BLaER1 (cell line): Measurements from ENCODE around the gene GATAD2B.

ENCODE experiments used
- H3K27ac ChIP-seq: shearing (Covaris generic); formaldehyde crosslinking; 2 replicates; pipeline ENCODE4 v1.8.1; 2022
- H3K27me3 ChIP-seq: shearing (Covaris generic); formaldehyde crosslinking; 2 replicates; pipeline ENCODE4 v1.8.1; 2022
- H3K36me3 ChIP-seq: shearing (Covaris generic); formaldehyde crosslinking; 2 replicates; pipeline ENCODE4 v1.8.1; 2022
- H3K4me1 ChIP-seq: shearing (Covaris generic); formaldehyde crosslinking; 2 replicates; pipeline ENCODE4 v1.8.1; 2022
- H3K4me2 ChIP-seq: shearing (Covaris generic); formaldehyde crosslinking; 2 replicates; pipeline ENCODE4 v1.8.1; 2022
- H3K4me3 ChIP-seq: shearing (Covaris generic); formaldehyde crosslinking; 2 replicates; pipeline ENCODE4 v1.8.1; 2022
- H3K9ac ChIP-seq: shearing (Covaris generic); formaldehyde crosslinking; 2 replicates; pipeline ENCODE4 v1.8.1; 2022
- H3K9me3 ChIP-seq: shearing (Covaris generic); formaldehyde crosslinking; 2 replicates; pipeline ENCODE4 v1.8.1; 2022
- H4K20me1 ChIP-seq: shearing (Covaris generic); formaldehyde crosslinking; 2 replicates; pipeline ENCODE4 v1.8.1; 2022
- Cebpa-rat ChIP-seq: shearing (Covaris generic); IDR thresholded peaks from 2 replicates; pipeline ENCODE4 v1.8.1; 2022

Gene GATAD2B

DNA sequence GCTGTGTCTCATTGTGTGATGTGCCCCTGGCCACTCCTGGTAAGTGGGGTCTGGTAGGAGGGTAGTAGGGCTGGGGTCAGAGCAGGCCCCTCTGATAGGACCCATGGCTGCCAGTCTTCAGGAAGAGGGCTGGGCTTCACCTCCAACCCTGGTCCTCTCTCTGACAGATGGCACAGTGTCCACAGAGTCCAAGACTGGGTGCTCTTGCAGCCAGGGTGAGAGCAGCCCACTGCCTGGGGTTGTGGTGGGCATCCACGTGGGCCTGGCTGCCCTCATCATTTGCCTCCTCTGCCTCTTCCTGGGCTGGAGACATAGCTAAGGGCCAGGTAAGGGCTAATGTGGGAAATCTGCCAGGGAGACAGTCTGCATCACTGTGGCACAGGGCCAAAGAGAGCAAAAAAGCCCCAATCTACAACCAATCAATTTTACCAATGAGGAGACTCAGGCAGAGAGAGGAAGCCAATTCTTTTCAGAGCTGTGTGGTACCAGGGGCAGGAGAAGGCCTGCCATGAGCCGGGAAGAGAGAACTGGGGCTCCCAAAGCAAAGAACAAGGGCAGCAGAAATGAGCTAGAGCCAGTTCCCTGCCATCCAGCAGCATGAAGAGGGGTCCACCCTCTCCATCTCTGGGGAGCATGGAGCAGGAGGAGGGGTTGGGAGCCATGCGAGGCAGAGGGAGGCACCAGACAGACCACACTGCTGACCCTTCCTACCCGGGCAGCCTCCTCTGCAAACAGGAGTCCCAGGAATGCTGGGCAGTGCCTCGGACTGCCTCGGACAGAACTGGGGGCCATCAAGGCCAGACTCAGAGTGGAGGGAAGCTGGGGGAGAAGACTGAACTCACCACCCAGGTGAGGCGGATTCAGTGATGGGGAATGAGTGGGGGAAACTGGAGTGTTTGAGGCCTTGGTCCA lies 120.7 kb downstream of the GATAD2B start:
- no peaks in the 10 kb centered on the region for H3K9me3 ChIP-seq
- peaks cover 66% of the 10 kb centered on the region for H3K4me1 ChIP-seq
- peak overlapping the region; percentile 87 for H3K4me2 ChIP-seq
- H3K27me3 ChIP-seq: no peaks in the 10 kb centered on the region
- peak overlapping the region; percentile 81 for H3K27ac ChIP-seq
- H3K9ac ChIP-seq: no peak overlapping the region
- H3K36me3 ChIP-seq: peaks cover 29% of the 10 kb centered on the region
- H3K4me3 ChIP-seq: no peak overlapping the region
- TF ChIP-seq Cebpa-rat: no peak
- peaks cover 10% of the 10 kb centered on the region; the same call in 1 of the 2 replicates for H4K20me1 ChIP-seq

DNA sequence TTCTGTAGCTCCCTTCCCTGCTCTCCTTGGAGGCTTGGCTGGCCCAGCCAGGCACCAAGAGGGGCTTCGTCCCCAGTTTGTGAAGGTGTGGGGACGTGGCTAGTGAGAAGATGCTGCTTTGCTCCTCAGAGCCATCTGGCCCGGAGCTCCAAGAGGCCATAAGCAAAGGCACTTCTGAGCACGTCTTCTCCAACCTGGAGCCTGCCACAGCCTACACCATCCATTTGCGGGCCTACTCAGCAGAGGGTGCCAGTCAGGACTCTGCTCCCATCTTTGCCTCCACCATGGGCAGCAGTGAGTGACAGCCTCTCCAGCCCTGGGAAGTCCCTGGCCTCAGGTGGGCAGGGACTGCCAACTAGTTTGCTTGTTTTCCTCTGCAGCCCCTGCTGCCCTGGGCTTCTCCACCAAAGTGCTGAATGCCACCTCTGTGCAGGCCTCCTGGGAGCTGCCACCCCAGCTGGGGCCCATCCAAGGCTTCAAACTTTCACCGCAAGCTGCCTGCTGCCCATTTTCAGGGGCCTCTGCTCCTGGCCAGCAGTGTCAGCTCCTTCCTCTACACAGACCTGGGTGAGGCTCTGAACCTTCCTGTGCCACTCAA lies 121.6 kb downstream of the GATAD2B start:
- H3K27ac ChIP-seq: peak overlapping the region; percentile 81
- H3K9ac ChIP-seq: no peak overlapping the region; the same call in 1 of the 2 replicates
- no peaks in the 10 kb centered on the region for H3K9me3 ChIP-seq
- H3K27me3 ChIP-seq: no peaks in the 10 kb centered on the region
- no peak overlapping the region for H3K4me3 ChIP-seq
- peaks cover 27% of the 10 kb centered on the region for H3K36me3 ChIP-seq
- TF ChIP-seq Cebpa-rat: no peak
- H4K20me1 ChIP-seq: peaks cover 10% of the 10 kb centered on the region; the same call in 1 of the 2 replicates
- H3K4me2 ChIP-seq: peak overlapping the region; percentile 87
- peaks cover 74% of the 10 kb centered on the region for H3K4me1 ChIP-seq

- no peak overlapping the region for H3K4me2 ChIP-seq
- H3K27ac ChIP-seq: peak overlapping the region; percentile 81; the same call in 1 of the 2 replicates
- H4K20me1 ChIP-seq: peaks cover 6% of the 10 kb centered on the region; the same call in 1 of the 2 replicates
- TF ChIP-seq Cebpa-rat: no peak
- no peaks in the 10 kb centered on the region for H3K27me3 ChIP-seq
- H3K9ac ChIP-seq: no peak overlapping the region
- H3K9me3 ChIP-seq: no peaks in the 10 kb centered on the region
- H3K4me1 ChIP-seq: peaks cover 74% of the 10 kb centered on the region
- no peak overlapping the region for H3K4me3 ChIP-seq
- H3K36me3 ChIP-seq: peaks cover 27% of the 10 kb centered on the region
These were observed 122.3 kb downstream of the GATAD2B start for GRCh38 chr1:153800516-153800915.

- Histone ChIP-seq H3K27me3 (no peaks in the 10 kb centered on the region), H3K9ac (no peak overlapping the region), H3K27ac (no peak overlapping the region), H3K4me1 (peaks cover 74% of the 10 kb centered on the region), H3K36me3 (peaks cover 27% of the 10 kb centered on the region), H3K4me2 (no peak overlapping the region), H3K4me3 (no peak overlapping the region), H4K20me1 (no peaks in the 10 kb centered on the region), H3K9me3 (no peaks in the 10 kb centered on the region)
- TF ChIP-seq Cebpa-rat: no peak
These were observed 123.0 kb downstream of the GATAD2B start for GRCh38 chr1:153799566-153800465.

GRCh38 chr1:153799016-153799415 lies 123.8 kb downstream of the GATAD2B start:
- Histone ChIP-seq H3K27me3 (no peaks in the 10 kb centered on the region), H3K36me3 (peaks cover 27% of the 10 kb centered on the region), H3K4me1 (peaks cover 75% of the 10 kb centered on the region), H3K4me2 (no peak overlapping the region), H4K20me1 (no peaks in the 10 kb centered on the region), H3K4me3 (no peak overlapping the region), H3K27ac (no peak overlapping the region), H3K9ac (no peak overlapping the region), H3K9me3 (no peaks in the 10 kb centered on the region)
- no peak for TF ChIP-seq Cebpa-rat

- no peak for TF ChIP-seq Cebpa-rat
- peaks cover 70% of the 10 kb centered on the region for H3K4me1 ChIP-seq
- H3K4me3 ChIP-seq: no peak overlapping the region
- no peaks in the 10 kb centered on the region for H3K27me3 ChIP-seq
- peaks cover 27% of the 10 kb centered on the region for H3K36me3 ChIP-seq
- H3K27ac ChIP-seq: no peak overlapping the region
- no peak overlapping the region for H3K9ac ChIP-seq
- H4K20me1 ChIP-seq: no peaks in the 10 kb centered on the region
- H3K4me2 ChIP-seq: no peak overlapping the region
- no peaks in the 10 kb centered on the region for H3K9me3 ChIP-seq
These were observed 124.3 kb downstream of the GATAD2B start for GRCh38 chr1:153798468-153798780.

GRCh38 chr1:153796786-153797659 lies 125.7 kb downstream of the GATAD2B start:
- Histone ChIP-seq H3K4me1 (peaks cover 70% of the 10 kb centered on the region), H3K9me3 (no peaks in the 10 kb centered on the region), H3K27ac (no peak overlapping the region), H3K36me3 (peaks cover 17% of the 10 kb centered on the region; the same call in 1 of the 2 replicates), H3K4me3 (no peak overlapping the region), H3K27me3 (no peaks in the 10 kb centered on the region), H3K9ac (no peak overlapping the region), H4K20me1 (no peaks in the 10 kb centered on the region), H3K4me2 (no peak overlapping the region)
- TF ChIP-seq Cebpa-rat: no peak

- Histone ChIP-seq H3K27me3 (no peaks in the 10 kb centered on the region), H3K27ac (no peak overlapping the region), H4K20me1 (no peaks in the 10 kb centered on the region), H3K4me2 (peak overlapping the region; percentile 31; the same call in 1 of the 2 replicates), H3K36me3 (peaks cover 9% of the 10 kb centered on the region; the same call in 1 of the 2 replicates), H3K4me1 (peaks cover 70% of the 10 kb centered on the region), H3K9me3 (no peaks in the 10 kb centered on the region), H3K9ac (no peak overlapping the region), H3K4me3 (no peak overlapping the region)
- TF ChIP-seq Cebpa-rat: no peak
These were observed 126.6 kb downstream of the GATAD2B start for GRCh38 chr1:153795934-153796785.
